ENCODE data around the gene PI4KB.
"Not testable (repeated sequence)": the region's sequence is repeated elsewhere in the genome, so short reads cannot be mapped to it uniquely, and the experiment has no call there.

The PI4KB gene

DNA sequence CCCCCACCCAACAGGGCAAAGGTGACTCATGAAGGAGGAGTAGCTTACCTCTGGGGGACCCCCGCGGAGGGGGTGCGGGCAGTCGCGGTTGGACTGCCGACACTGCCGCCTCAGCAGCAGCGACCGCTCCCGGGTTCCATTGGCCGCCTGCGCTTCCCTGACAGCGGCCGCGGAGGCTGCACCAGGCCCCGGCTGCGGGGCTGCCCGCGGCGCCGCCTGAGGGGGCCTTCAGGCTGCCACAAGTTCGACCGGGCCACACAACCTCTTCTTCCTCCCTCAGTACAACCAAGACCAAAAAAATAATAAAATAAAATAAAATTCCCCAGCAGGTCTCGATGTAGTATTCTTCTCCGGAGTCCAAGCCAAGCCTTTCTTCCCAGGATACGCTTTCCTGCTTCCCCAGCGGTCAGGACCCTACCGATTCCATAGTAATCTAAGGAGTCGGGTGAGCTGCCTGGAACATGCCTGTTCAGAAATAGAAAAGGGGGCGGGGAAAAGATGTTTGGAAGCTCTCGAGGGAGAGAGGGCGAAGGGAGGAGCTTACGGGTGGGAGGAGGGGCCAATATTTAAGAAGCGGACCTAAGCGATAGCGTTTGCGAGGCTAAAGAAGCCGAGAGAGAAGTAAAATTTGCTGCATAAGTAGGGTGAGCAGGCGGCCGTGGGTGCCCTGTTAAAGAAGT, at the start of gene PI4KB:
TSS of gene PI4KB (minus strand) at position 194 of the 680 bp plus-strand sequence. CDS start 10,935 bp downstream, outside the sequence.
- peak; percentile 100 for DNase-seq

DNA sequence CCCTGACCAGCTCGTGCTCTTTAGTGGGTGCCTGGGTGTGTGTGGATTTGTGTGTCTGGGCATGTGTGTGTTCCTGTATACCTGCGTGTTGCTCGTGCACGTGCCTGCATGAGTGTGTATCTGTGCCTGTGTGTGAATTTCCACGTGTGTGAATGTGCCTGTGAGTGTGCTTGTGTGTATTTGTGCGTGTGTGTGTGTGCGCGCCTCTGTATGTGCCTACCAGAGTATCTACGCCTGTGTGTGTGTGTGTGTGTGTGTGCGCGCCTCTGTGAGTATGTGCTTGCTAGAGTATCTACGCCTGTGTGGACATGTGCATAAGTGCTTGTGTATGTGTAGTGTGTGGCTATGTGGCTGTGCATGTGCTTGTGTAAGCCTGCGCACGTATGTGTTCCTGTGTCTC, 46.0 kb upstream of the PI4KB start:
- DNase-seq = no peak

DNA sequence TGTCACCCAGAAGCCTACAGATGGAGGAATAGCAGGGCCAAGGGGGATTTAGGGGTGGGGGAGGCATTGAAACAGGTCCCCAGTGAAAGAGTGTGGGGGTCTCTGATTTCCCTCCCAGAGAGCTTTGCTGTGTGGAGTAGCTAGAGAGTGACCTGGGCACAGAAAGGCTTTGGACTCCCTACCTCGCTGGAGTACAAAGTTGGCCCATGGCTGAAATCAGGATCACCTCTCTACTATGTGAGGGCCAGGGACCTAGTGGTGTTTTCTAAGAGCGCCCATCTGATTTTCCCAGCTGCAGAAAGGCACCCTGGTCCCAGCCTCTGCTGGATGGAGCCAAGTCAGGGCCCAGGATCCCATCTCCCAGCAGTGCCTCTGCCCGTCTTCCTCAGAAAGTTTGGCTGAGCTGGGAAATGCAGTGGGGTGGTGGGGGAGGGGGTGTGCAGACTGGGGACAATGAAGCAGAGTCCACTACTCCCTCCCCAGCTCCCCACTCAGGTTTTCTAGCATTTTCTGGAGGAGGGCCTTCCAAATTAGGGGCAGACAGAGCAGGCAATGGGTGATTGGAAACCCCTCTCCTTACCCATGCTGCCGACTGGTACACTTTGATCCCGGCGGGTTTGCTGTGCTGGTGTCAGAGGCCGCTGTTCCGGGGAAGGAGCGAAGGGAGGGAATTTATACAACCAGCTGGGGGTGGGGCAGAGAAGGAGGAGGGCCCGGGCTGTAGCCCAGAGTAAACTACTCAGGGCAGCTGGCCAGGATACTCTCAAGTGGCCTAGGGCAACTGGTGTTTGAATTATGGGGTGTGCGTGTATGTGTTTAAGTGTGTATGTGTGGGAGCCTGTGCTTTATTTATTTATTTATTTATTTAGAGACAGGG, 45.1 kb upstream of the PI4KB start, which contains the start of gene SELENBP1:
TSS of gene SELENBP1 (minus strand) at position 648 of the 877 bp plus-strand sequence. CDS start at position 584, 64 bp downstream.
- peak; percentile 55 for DNase-seq

DNA sequence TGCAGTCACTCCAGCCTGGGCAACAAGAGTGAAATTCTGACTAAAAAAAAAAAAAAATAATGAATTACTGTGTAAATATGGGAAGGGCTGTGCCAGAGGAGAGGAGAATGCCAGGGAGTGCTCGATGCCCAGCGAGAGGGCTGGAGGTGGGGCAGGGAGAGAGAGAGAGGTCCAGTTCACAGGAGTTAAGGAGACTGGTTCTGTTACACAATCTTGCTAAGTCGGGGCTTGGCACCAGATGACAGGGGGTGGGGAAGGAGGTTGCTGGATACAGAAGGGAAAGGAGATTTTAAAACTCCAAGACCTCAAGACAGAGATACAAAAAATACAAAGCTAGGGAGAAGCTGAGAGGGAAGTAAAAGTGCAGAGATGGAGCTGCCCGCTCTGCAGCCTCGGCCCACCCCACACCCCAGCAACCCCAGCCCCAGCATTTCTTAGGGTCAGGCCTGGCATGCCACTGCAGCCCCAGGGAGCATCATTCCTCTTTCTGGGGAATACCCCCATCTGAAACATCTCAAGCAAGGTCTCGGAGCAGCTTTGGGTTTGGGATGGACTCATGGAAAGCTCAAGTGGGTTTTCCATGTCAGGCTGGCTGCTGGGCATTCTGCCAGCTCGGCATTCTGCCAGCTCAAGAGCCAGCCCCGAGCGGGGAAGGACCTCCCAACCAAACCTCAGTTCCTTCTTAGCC, 44.3 kb upstream of the PI4KB start:
- peak; percentile 70 for DNase-seq

- DNase-seq = no peak
These were observed 43.1 kb upstream of the PI4KB start for GRCh38 chr1:151370211-151370911.

GRCh38 chr1:151369621-151370048, 42.4 kb upstream of the PI4KB start:
- no peak for DNase-seq

DNA sequence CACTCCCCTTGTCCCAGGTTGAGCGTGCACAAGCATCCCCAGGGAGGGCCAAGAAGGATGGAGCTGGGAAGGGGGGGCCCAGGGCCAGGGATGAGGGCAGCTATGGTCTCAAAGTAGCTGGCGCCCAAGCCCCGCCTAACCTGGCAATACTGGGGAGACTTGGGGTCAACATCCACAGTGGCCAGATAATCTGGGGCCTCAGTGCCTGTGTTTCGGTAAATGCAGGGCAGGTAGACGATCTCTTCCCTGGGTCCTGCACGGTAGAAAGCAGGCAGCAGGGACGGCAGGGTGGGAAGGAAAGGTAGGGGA, 42.0 kb upstream of the PI4KB start:
- no peak for DNase-seq

DNA sequence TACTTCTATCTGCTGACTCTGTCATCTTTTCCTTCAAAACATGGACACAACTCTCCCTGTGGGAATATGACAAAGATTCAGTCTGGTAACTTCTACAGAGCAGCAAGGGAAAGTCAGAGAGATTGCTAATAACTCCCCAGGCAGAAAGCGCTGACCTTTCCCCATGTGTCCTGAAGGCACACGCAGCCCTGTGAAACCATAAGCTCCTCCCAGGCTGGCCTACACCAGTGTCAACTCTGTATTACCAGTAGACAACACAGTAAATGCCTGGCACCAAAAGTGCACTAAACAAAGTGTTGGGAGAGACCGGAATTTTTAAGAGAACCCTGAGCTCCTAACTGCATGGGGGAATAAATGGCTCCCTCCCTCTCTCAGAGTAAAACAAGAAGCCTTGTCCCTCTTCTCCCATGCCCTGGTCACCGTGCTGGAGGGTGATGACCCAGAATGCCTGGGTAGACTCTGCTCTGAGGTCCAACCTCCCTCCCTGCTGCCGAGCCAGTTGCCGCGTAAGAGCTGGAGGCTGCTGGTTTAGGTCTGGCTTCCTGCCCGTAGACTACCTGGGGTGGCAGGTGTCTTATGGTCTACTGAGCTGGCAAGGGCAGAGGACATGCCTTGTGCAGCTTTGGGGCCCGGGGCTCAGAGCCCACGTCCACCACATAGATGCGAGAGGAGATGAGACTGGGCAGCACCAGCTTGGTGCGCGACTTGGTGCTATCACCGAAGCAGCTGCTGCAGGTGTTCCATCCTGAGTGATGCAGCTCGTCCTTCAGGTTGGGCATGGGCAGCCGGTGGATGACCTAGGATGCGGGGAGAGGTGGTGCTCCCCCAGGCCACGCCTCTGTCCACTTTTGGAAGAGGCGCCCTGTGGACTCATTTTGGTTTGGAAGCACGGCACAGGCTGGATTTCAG, 41.4 kb upstream of the PI4KB start:
- no peak for DNase-seq

GRCh38 chr1:151367658-151368392, 40.6 kb upstream of the PI4KB start:
- DNase-seq = no peak

- no peak for DNase-seq
These were observed 37.8 kb upstream of the PI4KB start for GRCh38 chr1:151364996-151365395.

- no peak for DNase-seq
These were observed 35.3 kb upstream of the PI4KB start for GRCh38 chr1:151362308-151363155.

DNA sequence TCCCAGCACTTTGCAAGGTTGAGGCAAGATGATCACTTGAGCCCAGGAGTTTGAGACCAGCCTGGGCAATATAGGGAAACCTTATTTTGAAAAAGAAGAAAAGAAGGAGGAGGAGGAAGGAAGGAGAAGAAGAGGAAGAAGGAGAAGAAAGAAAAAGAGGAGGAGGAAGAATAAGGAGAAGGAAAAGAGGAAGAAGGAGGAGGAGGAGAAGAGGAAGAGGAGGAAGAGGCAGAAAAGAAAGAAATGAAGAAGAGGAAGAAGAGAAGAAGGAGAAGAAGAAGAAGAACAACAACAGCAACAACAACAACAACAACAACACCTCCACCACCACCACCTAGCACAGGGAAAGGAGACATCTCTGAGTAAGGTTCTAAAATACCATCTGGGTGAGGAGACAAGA, 34.7 kb upstream of the PI4KB start:
- no peak for DNase-seq

GRCh38 chr1:151356696-151357095, 29.5 kb upstream of the PI4KB start:
- no peak for DNase-seq

- DNase-seq = no peak
These were observed 25.0 kb upstream of the PI4KB start for GRCh38 chr1:151352021-151352718.

DNA sequence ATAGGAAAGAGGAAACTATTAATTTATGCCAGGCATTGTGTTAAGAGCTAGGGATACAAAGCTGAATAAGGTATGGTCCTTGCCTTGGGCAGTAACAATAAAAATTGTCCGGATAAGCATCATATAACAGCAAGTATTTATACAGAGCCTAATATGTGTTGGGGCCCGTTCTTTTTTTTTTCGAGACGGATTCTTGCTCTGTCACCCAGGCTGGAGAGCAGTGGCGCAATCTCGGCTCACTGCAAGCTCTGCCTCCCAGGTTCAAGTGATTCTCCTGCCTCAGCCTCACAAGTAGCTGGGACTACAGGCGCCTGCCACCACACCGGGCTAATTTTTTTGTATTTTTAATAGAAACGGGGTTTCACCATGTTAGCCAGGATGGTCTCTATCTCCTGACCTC, 23.1 kb upstream of the PI4KB start:
- not testable (repeated sequence) for DNase-seq

- no peak for DNase-seq
These were observed 20.5 kb upstream of the PI4KB start for GRCh38 chr1:151347523-151348246.

DNA sequence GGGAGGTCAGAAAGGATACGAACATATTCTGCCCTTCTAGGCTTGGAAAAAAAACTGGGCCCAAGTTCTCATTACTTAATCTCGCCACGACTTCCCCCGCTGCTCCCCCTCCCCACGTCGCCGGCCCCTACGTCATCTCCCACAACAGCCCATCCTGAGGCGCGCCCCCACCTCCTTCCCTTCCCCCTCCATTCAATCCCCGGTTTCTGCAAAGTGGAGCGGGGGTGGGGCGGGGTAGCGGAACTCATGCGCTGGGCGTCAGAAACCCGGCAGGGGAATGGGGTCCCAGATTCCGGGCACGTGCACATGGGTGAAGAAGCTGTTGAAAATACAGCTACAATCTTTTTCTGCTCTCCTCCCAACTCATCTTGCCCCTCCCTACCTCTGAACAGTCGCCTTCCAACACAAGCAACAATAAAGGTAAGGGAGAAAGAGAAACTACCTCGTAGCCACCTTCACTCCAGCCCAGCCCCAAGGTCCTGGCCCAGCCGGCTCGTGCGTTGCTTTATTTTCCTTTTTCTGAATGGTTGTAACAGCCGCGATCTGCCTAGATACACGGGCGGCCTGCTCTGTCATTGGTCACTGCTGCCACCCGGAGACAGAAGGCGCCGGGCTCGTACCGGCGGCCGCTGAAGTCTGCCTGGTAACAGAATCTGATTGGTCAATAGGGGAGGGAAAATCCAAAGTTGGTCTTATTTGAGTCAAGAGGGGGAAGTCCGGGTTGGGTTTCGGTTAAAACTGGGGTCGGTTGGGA, 19.7 kb upstream of the PI4KB start, which contains the start of gene RFX5:
TSS of gene RFX5 (minus strand) at position 484 of the 754 bp plus-strand sequence. CDS start 932 bp downstream, outside the sequence.
- peak; percentile 98 for DNase-seq
